MM.1S (cell line): ENCODE results near the gene RASSF1.

Source experiments
- DNase-seq: peaks from one replicate; pipeline ENCODE4 v3.0.0-alpha.2; 2015
- H2AFZ ChIP-seq: fragments of 300-600 bp; sonication (generic); 2 replicates; pipeline ENCODE4 v1.6.0; 2016; ENCODE audit warnings: antibody characterized with exemption, low read length
- H3F3A ChIP-seq: fragments of 300-600 bp; sonication (generic); 2 replicates; pipeline ENCODE4 v1.6.1; 2016; ENCODE audit warnings: mild to moderate bottlenecking, antibody characterized with exemption, low read length, moderate library complexity, mixed read lengths; ENCODE audit not compliant: insufficient read depth
- H3K27ac ChIP-seq: fragments of 300-600 bp; sonication (generic); 2 replicates; pipeline ENCODE4 v1.5.1; 2016; ENCODE audit warnings: mild to moderate bottlenecking, low read length
- H3K27me3 ChIP-seq: fragments of 300-600 bp; sonication (generic); replicated peaks from 2 replicates; pipeline ENCODE4 v1.6.0; 2016; ENCODE audit warnings: low read length; ENCODE audit not compliant: insufficient read depth
- H3K36me3 ChIP-seq: fragments of 300-600 bp; sonication (generic); replicated peaks from 2 replicates; pipeline ENCODE4 v1.6.1; 2016; ENCODE audit warnings: mild to moderate bottlenecking, low read length, mixed read lengths; ENCODE audit not compliant: insufficient read depth
- H3K4me1 ChIP-seq: fragments of 300-600 bp; sonication (generic); 2 replicates; pipeline ENCODE4 v1.6.1; 2016; ENCODE audit warnings: low read length, mixed read lengths
- H3K4me2 ChIP-seq: fragments of 300-600 bp; sonication (generic); 2 replicates; pipeline ENCODE4 v1.6.0; 2016; ENCODE audit warnings: low read depth, low read length
- H3K4me3 ChIP-seq: fragments of 300-600 bp; sonication (generic); 2 replicates; pipeline ENCODE4 v1.5.1; 2016; ENCODE audit warnings: low read length, mixed read lengths
- H3K79me2 ChIP-seq: fragments of 300-600 bp; sonication (generic); 2 replicates; pipeline ENCODE4 v1.6.1; 2016; ENCODE audit warnings: mixed run types, low read length, mixed read lengths
- H3K9ac ChIP-seq: fragments of 300-600 bp; sonication (generic); 2 replicates; pipeline ENCODE4 v1.6.1; 2016; ENCODE audit warnings: low read length, mixed read lengths
- H3K9me2 ChIP-seq: fragments of 300-600 bp; sonication (generic); replicated peaks from 2 replicates; pipeline ENCODE4 v1.6.1; 2016; ENCODE audit warnings: mild to moderate bottlenecking, low read length, mixed read lengths; ENCODE audit not compliant: insufficient read depth
- H3K9me3 ChIP-seq: fragments of 300-600 bp; sonication (generic); replicated peaks from 2 replicates; pipeline ENCODE4 v1.6.1; 2016; ENCODE audit warnings: mild to moderate bottlenecking, low read length, mixed read lengths; ENCODE audit not compliant: insufficient read depth
- H4K20me1 ChIP-seq: fragments of 300-600 bp; sonication (generic); 2 replicates; pipeline ENCODE4 v1.6.1; 2016; ENCODE audit warnings: mild to moderate bottlenecking, low read length, moderate library complexity, mixed read lengths; ENCODE audit not compliant: insufficient read depth
- EZH2 ChIP-seq: fragments of 300-600 bp; sonication (generic); optimal IDR thresholded peaks from 2 replicates; pipeline ENCODE3; 2017; ENCODE audit warnings: low read depth, mild to moderate bottlenecking, antibody characterized with exemption, low read length, mixed read lengths
- EZH2phosphoT487 ChIP-seq: fragments of 300-600 bp; sonication (generic); IDR thresholded peaks from 2 replicates; pipeline ENCODE4 v1.6.1; 2018; ENCODE audit warnings: antibody characterized with exemption, low read length
- TF ChIP-seq, protein P1 (sequence below): fragments of 300-600 bp; sonication (generic); IDR thresholded peaks from 2 replicates; pipeline ENCODE4 v1.5.1; 2016; ENCODE audit warnings: antibody characterized with exemption, low read length, mixed read lengths

RASSF1 gene

DNA sequence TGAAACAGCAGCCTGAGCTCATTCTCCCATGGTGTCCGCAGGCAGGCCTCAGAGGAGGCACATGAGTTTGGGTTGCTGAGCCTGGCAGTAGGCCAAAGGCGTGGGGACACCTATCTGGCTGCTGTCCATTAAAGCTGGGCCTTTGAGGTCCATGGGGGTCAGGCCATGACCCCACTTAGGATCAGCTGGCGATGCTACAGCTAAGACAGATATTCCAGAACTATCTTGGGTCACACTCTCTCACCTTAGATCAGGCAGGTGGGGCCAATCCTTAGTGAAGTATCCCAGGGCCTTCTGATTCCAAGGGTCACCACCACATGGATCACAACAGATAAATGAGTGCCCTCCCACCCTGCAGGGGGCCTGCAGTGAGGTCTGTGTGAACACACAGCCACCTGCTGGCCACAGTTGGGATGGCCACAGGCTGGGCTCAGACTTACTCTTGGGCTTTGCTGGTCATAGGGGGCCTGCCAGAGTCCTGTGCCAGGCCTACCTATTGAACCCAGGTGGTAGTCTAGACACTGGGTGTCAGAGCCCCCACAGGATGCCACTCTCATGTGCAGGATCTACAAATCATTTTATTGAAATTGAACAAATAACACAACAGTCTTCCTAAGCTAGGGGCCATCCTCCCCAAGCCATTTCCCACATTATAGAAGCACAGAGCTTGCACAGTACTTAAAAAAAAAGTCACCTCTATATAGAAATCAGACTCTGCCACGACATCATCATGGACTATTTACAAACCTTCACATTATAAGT, 16.1 kb downstream of the RASSF1 start:
- Histone ChIP-seq H4K20me1 (no peaks in the 10 kb centered on the region), H3K79me2 (peaks cover 36% of the 10 kb centered on the region), H3K9me2 (no peaks in the 10 kb centered on the region), H3K4me1 (0 out of 2 replicates have a peak, but pooled peaks cover 7% of the 10 kb centered on the region), H3K4me3 (no peak overlapping the region), H3K9me3 (no peaks in the 10 kb centered on the region), H3K27me3 (no peaks in the 10 kb centered on the region), H3K9ac (no peak overlapping the region), H3K36me3 (no peaks in the 10 kb centered on the region), H3K4me2 (no peak overlapping the region), H3K27ac (no peak overlapping the region), H3F3A (peaks cover 9% of the 10 kb centered on the region; the same call in 1 of the 2 replicates), H2AFZ (no peak overlapping the region)
- TF ChIP-seq, protein P1, sequence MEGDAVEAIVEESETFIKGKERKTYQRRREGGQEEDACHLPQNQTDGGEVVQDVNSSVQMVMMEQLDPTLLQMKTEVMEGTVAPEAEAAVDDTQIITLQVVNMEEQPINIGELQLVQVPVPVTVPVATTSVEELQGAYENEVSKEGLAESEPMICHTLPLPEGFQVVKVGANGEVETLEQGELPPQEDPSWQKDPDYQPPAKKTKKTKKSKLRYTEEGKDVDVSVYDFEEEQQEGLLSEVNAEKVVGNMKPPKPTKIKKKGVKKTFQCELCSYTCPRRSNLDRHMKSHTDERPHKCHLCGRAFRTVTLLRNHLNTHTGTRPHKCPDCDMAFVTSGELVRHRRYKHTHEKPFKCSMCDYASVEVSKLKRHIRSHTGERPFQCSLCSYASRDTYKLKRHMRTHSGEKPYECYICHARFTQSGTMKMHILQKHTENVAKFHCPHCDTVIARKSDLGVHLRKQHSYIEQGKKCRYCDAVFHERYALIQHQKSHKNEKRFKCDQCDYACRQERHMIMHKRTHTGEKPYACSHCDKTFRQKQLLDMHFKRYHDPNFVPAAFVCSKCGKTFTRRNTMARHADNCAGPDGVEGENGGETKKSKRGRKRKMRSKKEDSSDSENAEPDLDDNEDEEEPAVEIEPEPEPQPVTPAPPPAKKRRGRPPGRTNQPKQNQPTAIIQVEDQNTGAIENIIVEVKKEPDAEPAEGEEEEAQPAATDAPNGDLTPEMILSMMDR: peak; percentile 82
- TF ChIP-seq EZH2 (no peak), EZH2phosphoT487 (no peak)
- DNase-seq: peak; percentile 47

DNA sequence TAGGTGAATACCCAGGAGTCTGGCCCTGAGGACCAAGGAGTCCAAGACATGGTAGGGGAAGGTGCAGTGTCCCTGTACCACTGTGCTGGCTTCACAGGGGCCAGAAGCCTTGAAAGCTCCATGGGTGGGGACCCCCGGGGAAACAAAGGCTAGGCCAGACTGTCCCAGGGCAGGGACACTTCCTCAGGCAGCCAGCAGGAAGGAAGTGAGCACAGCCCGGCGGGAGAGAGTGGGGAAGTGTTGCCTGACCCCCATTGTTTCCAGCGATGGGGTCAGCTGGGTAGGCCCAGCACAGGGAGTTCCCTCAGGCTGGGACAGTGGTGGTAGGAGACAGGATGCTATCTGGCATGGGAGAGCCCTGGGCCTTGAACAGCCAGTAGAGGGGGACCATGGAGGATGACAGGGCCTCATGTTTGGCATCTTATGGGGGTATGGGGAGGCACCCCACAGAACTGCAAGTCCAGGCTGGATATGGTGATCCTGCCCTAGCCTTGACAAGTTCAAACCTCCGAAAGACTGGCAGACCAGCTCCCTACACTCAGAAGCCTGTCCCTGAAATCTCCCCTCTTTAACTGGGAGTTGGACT, 16.9 kb downstream of the RASSF1 start:
- H3K4me2 ChIP-seq: no peak overlapping the region
- TF ChIP-seq EZH2 (no peak), EZH2phosphoT487 (no peak)
- TF ChIP-seq, protein P1: no peak
- H3K9me2 ChIP-seq: no peaks in the 10 kb centered on the region
- no peak overlapping the region for H2AFZ ChIP-seq
- H3K4me3 ChIP-seq: no peak overlapping the region
- H3K27me3 ChIP-seq: no peaks in the 10 kb centered on the region
- DNase-seq: no peak
- 0 out of 2 replicates have a peak, but pooled peaks cover 7% of the 10 kb centered on the region for H3K4me1 ChIP-seq
- H3K79me2 ChIP-seq: peaks cover 37% of the 10 kb centered on the region
- no peak overlapping the region for H3K27ac ChIP-seq
- no peaks in the 10 kb centered on the region for H3K36me3 ChIP-seq
- H3K9ac ChIP-seq: no peak overlapping the region
- no peaks in the 10 kb centered on the region for H3K9me3 ChIP-seq
- H4K20me1 ChIP-seq: no peaks in the 10 kb centered on the region
- peaks cover 5% of the 10 kb centered on the region; the same call in 1 of the 2 replicates for H3F3A ChIP-seq

DNA sequence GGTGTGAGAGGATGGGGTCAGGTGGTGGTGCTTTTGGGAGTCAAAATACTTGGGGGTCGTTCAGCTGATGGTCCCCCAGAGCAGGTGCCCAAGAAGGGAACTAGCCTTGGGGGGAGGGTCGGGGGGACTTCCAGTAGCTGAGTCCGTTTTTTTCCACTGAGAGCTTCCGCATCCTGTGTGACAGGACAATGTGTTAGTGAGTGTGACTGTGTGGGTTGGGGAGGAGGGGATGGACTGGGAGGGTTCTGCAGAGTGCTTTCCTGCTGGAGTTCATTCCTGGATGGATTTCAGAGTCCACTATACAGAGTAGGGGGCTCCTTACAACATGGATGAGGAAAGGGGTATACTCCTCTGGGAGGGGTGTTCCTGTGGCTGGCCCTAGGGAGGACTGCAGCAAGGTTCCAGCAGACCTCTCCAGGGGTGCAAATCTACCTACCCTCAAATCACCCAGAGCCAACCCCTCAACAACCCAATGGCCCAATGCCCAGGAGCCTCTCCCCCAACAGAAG, 17.5 kb downstream of the RASSF1 start:
- H3F3A ChIP-seq: no peaks in the 10 kb centered on the region; the same call in 1 of the 2 replicates
- no peaks in the 10 kb centered on the region for H3K9me3 ChIP-seq
- H3K27ac ChIP-seq: no peak overlapping the region
- H2AFZ ChIP-seq: no peak overlapping the region
- no peak overlapping the region for H3K9ac ChIP-seq
- H3K36me3 ChIP-seq: no peaks in the 10 kb centered on the region
- no peak overlapping the region for H3K4me2 ChIP-seq
- no peaks in the 10 kb centered on the region for H4K20me1 ChIP-seq
- no peak for DNase-seq
- no peaks in the 10 kb centered on the region for H3K9me2 ChIP-seq
- no peak overlapping the region for H3K4me3 ChIP-seq
- H3K4me1 ChIP-seq: 0 out of 2 replicates have a peak, but pooled peaks cover 7% of the 10 kb centered on the region
- peaks cover 37% of the 10 kb centered on the region for H3K79me2 ChIP-seq
- H3K27me3 ChIP-seq: no peaks in the 10 kb centered on the region
- TF ChIP-seq, protein P1: no peak
- TF ChIP-seq EZH2 (no peak), EZH2phosphoT487 (no peak)
